CD14-positive monocyte (primary cell): ENCODE measurements around the gene GJA9. TPM values are rescaled to one million over a fixed set of nuclear protein-coding genes. Genes with fewer than 3 reads are reported as not detected.

Experiments
- DNase-seq, 3 donors: peaks; one replicate each; pipeline ENCODE4 v3.0.0-alpha.2; 2011 to 2022
- H2AFZ ChIP-seq: 2 replicates; pipeline ENCODE4 v1.6.0; 2012; ENCODE audit warnings: mild to moderate bottlenecking, low read depth, low read length, inconsistent platforms; ENCODE audit not compliant: insufficient read depth, poor library complexity, severe bottlenecking
- H3K27ac ChIP-seq, 2 donors: 1 replicate in 1 of 2; 2 replicates in 1 of 2; pipeline ENCODE4 v1.5.1; 2012 to 2013; ENCODE audit warnings: low read length in 2 of 2, control low read depth in 1 of 2, inconsistent platforms in 1 of 2, low read depth in 1 of 2, mild to moderate bottlenecking in 1 of 2
- H3K27me3 ChIP-seq, 2 donors: one replicate each; pipeline versions ENCODE4 v1.6.0 to v1.6.1; 2011 to 2013; ENCODE audit warnings: low read length in 2 of 2; ENCODE audit not compliant: control insufficient read depth in 2 of 2, insufficient read depth in 2 of 2
- H3K36me3 ChIP-seq, 2 donors: replicated peaks in 1 of 2; 1 replicate in 1 of 2; 2 replicates in 1 of 2; pipeline versions ENCODE4 v1.5.1 to v1.6.1; 2012 to 2013; ENCODE audit warnings: low read length in 2 of 2, control low read depth in 1 of 2, inconsistent platforms in 1 of 2, mild to moderate bottlenecking in 1 of 2; ENCODE audit not compliant: insufficient read depth in 2 of 2, control insufficient read depth in 1 of 2
- H3K4me1 ChIP-seq, 2 donors: 1 replicate in 1 of 2; 2 replicates in 1 of 2; pipeline versions ENCODE4 v1.5.1 to v1.6.1; 2012 to 2013; ENCODE audit warnings: low read length in 2 of 2, control low read depth in 1 of 2, inconsistent platforms in 1 of 2, mild to moderate bottlenecking in 1 of 2, moderate library complexity in 1 of 2; ENCODE audit not compliant: insufficient read depth in 2 of 2, control insufficient read depth in 1 of 2
- H3K4me2 ChIP-seq: replicated peaks from 2 replicates; pipeline ENCODE3; 2012; ENCODE audit warnings: low read length, moderate library complexity, mild to moderate bottlenecking; ENCODE audit not compliant: poor library complexity, severe bottlenecking; ENCODE audit errors: extremely low read depth
- H3K4me3 ChIP-seq, 3 experiments: fragments of 200-600 bp in 1 of 3; sonication (generic) in 1 of 3; replicated peaks in 1 of 3; 1 replicate in 2 of 3; 2 replicates in 1 of 3; pipeline ENCODE4 v1.5.1; 2011 to 2013; ENCODE audit warnings: low read length in 3 of 3, mild to moderate bottlenecking in 3 of 3, control low read depth in 2 of 3, low read depth in 2 of 3, inconsistent platforms in 1 of 3, moderate library complexity in 1 of 3
- H3K79me2 ChIP-seq: 2 replicates; pipeline ENCODE4 v1.6.0; 2012; ENCODE audit warnings: mild to moderate bottlenecking, control low read depth, inconsistent platforms, low read length, moderate library complexity; ENCODE audit not compliant: insufficient read depth
- H3K9ac ChIP-seq: 2 replicates; pipeline ENCODE4 v1.6.0; 2017; ENCODE audit warnings: low read length, mild to moderate bottlenecking; ENCODE audit not compliant: insufficient read depth, poor library complexity, severe bottlenecking
- H3K9me3 ChIP-seq, 2 donors: replicated peaks in 1 of 2; 1 replicate in 1 of 2; 2 replicates in 1 of 2; pipeline versions ENCODE4 v1.5.1 to v1.6.1; 2012 to 2013; ENCODE audit warnings: low read length in 2 of 2, control low read depth in 1 of 2; ENCODE audit not compliant: control insufficient read depth in 1 of 2, insufficient read depth in 1 of 2
- H4K20me1 ChIP-seq: 2 replicates; pipeline ENCODE4 v1.6.0; 2012; ENCODE audit warnings: mild to moderate bottlenecking, low read length, control low read depth, moderate library complexity; ENCODE audit not compliant: insufficient read depth
- H3K27ac Mint-ChIP-seq, 7 donors: one replicate each; pipeline ENCODE4 v1.8.0; 2020; ENCODE audit warnings: mild to moderate bottlenecking in 7 of 7, mixed read lengths in 7 of 7, moderate library complexity in 6 of 7, inconsistent platforms in 2 of 7
- H3K27me3 Mint-ChIP-seq, 3 donors: one replicate each; pipeline ENCODE4 v1.8.0; 2021 to 2022; ENCODE audit warnings: low read depth in 3 of 3, mild to moderate bottlenecking in 3 of 3, mixed read lengths in 3 of 3, moderate library complexity in 3 of 3, inconsistent platforms in 1 of 3
- H3K36me3 Mint-ChIP-seq, 2 donors: one replicate each; pipeline ENCODE4 v1.8.0; 2020; ENCODE audit warnings: mixed read lengths in 2 of 2, inconsistent platforms in 1 of 2, mild to moderate bottlenecking in 1 of 2
- H3K4me1 Mint-ChIP-seq: one replicate; pipeline ENCODE4 v1.8.0; 2020; ENCODE audit warnings: mild to moderate bottlenecking, mixed read lengths
- H3K4me3 Mint-ChIP-seq, 2 donors: one replicate each; pipeline ENCODE4 v1.8.0; 2020; ENCODE audit warnings: mild to moderate bottlenecking in 2 of 2, mixed read lengths in 2 of 2, moderate library complexity in 1 of 2
- H3K9me3 Mint-ChIP-seq, 7 donors: one replicate each; pipeline ENCODE4 v1.8.0; 2020 to 2022; ENCODE audit warnings: mixed read lengths in 7 of 7, mild to moderate bottlenecking in 6 of 7, moderate library complexity in 6 of 7, inconsistent platforms in 2 of 7
- WGBS: methylation state at CpG from one replicate; pipeline ENCODE4 v1.1.5; 2013; ENCODE audit warnings: missing lambda C conversion rate; ENCODE audit not compliant: insufficient coverage; 5-methylcytosine and 5-hydroxymethylcytosine counted together
- intact Hi-C, 2 donors: fragments of 100-400 bp; cut with micrococcal nuclease; formaldehyde crosslinking; loops; one replicate each; pipeline versions ENCODE4 v1.15.0 to v1.15.1; 2023
- polyA plus RNA-seq, 3 donors: library from polyadenylated mRNA; depleted of rRNA in 1 of 3; unstranded in 2 of 3; stranded (reverse) in 1 of 3; fragments of 300-500 nt in 2 of 3; fragments of >200 nt in 1 of 3; fragmentation: Illumina TruSeq in 2 of 3; gene quantifications; 1 replicate in 2 of 3; 2 replicates in 1 of 3; pipeline ENCODE4 v1.2.3, GENCODE V29; 2012 to 2021
- TF ChIP-seq, protein P1 (sequence below): fragments of 200-600 bp; IDR thresholded peaks from one replicate; pipeline ENCODE4 v1.8.0; 2022; ENCODE audit warnings: antibody characterized with exemption, mild to moderate bottlenecking

GJA9 gene
- polyA plus RNA-seq, 3 donors, result not detected

DNA sequence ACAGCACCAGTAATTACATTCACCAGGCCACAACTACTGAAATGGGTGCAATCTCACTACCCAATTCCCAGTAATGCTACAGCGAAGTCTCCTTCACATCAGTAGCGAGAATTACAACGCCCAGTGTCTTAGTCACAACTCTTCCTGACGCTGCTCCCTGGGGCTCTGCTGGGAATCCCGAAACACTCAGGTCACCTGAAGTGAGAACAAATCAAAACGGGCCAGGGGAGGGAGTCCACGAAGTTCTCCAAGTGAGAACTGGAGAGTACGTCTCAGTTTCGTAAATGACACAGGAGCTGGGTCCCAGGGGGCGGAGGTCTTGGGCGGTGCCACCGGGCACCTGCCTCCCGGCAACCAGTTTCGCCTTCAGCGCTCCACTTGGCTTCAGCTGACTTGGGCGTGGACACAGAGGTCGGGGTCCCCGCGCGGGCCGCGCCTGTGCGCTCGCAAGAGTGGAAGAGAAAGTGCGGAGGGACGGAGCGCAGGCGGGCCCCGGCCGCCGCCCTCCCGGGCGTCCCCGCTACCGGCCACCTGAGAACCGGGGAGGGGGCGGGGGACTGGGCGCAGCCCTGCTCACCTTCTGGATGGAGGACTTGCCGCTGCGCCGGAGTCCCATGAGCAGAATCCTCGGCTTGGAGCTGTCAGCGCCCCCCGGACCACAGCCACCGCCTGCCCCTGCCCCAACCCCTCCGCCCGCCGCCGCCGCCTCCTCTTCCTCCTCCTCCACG, 22.4 kb downstream of the GJA9 start:
- H2AFZ ChIP-seq, result peak overlapping the region; percentile 99
- H3K9me3 Mint-ChIP-seq, result no peaks in the 10 kb centered on the region
- H3K4me3 Mint-ChIP-seq, result peak overlapping the region; percentile 91 to 97
- H3K9ac ChIP-seq, result peak overlapping the region; percentile 89
- intact Hi-C loops, result loop anchor here in 1 of 2 donors (2.0 kb wide), 1 partner anchor 132 kb away; the partner anchor contains the start of gene AKIRIN1
- peaks cover 0 to 2% (median 0%) of the 10 kb centered on the region in 3 donors for H3K27me3 Mint-ChIP-seq
- peak overlapping the region; percentile 91 for H3K4me2 ChIP-seq
- peaks cover 45% of the 10 kb centered on the region for H4K20me1 ChIP-seq
- peaks cover 77% of the 10 kb centered on the region for H3K79me2 ChIP-seq
- H3K4me3 ChIP-seq, result peak overlapping the region; percentile 61 to 95 (median 93)
- WGBS, result 0% methylated on average over 41 of the region's 51 CpGs
- peak overlapping the region; percentile 89 to 96 (median 93) for H3K27ac Mint-ChIP-seq
- H3K4me1 Mint-ChIP-seq, result peaks cover 42% of the 10 kb centered on the region
- peak overlapping the region; percentile 56 to 90 for H3K27ac ChIP-seq
- peaks cover 32 to 38% of the 10 kb centered on the region in 2 donors for H3K36me3 Mint-ChIP-seq
- no peaks in the 10 kb centered on the region for H3K9me3 ChIP-seq
- H3K4me1 ChIP-seq, result peaks cover 24 to 33% of the 10 kb centered on the region in 2 donors
- H3K27me3 ChIP-seq, result no peaks in the 10 kb centered on the region
- H3K36me3 ChIP-seq, result peaks cover 32 to 53% of the 10 kb centered on the region in 2 donors
- TF ChIP-seq, protein P1, sequence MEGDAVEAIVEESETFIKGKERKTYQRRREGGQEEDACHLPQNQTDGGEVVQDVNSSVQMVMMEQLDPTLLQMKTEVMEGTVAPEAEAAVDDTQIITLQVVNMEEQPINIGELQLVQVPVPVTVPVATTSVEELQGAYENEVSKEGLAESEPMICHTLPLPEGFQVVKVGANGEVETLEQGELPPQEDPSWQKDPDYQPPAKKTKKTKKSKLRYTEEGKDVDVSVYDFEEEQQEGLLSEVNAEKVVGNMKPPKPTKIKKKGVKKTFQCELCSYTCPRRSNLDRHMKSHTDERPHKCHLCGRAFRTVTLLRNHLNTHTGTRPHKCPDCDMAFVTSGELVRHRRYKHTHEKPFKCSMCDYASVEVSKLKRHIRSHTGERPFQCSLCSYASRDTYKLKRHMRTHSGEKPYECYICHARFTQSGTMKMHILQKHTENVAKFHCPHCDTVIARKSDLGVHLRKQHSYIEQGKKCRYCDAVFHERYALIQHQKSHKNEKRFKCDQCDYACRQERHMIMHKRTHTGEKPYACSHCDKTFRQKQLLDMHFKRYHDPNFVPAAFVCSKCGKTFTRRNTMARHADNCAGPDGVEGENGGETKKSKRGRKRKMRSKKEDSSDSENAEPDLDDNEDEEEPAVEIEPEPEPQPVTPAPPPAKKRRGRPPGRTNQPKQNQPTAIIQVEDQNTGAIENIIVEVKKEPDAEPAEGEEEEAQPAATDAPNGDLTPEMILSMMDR, result no peak
- peak; percentile 22 to 79 (median 26) for DNase-seq

DNA sequence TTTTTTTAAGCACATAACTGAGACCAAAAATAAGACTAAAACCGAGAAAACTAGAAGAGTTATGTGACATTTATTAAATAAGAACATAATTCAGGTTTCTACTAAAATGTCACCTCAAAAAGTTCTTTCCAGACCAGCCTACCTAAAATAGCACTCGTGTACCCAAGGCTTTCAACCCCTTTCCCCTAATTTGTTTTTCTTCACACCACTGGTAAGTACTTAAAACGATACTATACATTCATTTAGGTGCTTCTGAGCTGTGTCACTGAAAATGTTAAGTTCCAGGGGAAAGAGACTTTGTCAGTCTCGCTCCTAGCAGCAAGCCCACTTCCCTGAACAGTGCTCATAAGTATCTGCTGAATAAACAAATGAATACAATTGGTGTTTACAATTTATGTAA, 28.6 kb downstream of the GJA9 start:
- intact Hi-C loops, result no loop called here
- TF ChIP-seq, protein P1, result no peak
- no peak overlapping the region for H3K27ac ChIP-seq
- Mint-ChIP-seq H3K4me1 (peaks cover 25% of the 10 kb centered on the region), H3K27me3 (peaks cover 0 to 2% (median 0%) of the 10 kb centered on the region in 3 donors), H3K9me3 (no peaks in the 10 kb centered on the region), H3K27ac (peak overlapping the region in 1 of 7 donors; percentile 3), H3K4me3 (no peak overlapping the region), H3K36me3 (peaks cover 43 to 65% of the 10 kb centered on the region in 2 donors)
- no peak overlapping the region for H3K4me2 ChIP-seq
- H3K79me2 ChIP-seq, result peaks cover 34% of the 10 kb centered on the region
- H3K9me3 ChIP-seq, result no peaks in the 10 kb centered on the region
- no peak overlapping the region for H3K4me3 ChIP-seq
- no peak overlapping the region for H2AFZ ChIP-seq
- no peak overlapping the region for H3K9ac ChIP-seq
- H3K27me3 ChIP-seq, result no peaks in the 10 kb centered on the region
- no CpG with 5 or more reads among the region's 4 CpGs for WGBS
- peaks cover 18 to 21% of the 10 kb centered on the region in 2 donors for H3K4me1 ChIP-seq
- peaks cover 52 to 67% of the 10 kb centered on the region in 2 donors for H3K36me3 ChIP-seq
- DNase-seq, result no peak
- peaks cover 29% of the 10 kb centered on the region for H4K20me1 ChIP-seq
